Cardiac muscle cell (in vitro differentiated cells and primary cell): ENCODE data around the gene HYAL3. TPM values are rescaled to one million over a fixed set of nuclear protein-coding genes. Genes with fewer than 3 reads are reported as not detected.

ENCODE experiments used
- DNase-seq, 2 donors: peaks; one replicate each; pipeline versions ENCODE4 v3.0.0 to v3.0.0-alpha.2; 2010 to 2017; ENCODE audit warnings: low read depth in 1 of 2, low spot score in 1 of 2
- H3K27ac ChIP-seq: fragments of 200-600 bp; sonication (generic); 2 replicates; pipeline ENCODE4 v1.5.1; 2016
- H3K27me3 ChIP-seq: fragments of 200-600 bp; sonication (generic); 2 replicates; pipeline ENCODE4 v1.6.0; 2016; ENCODE audit warnings: control low read depth
- H3K36me3 ChIP-seq: fragments of 200-600 bp; sonication (generic); 2 replicates; pipeline ENCODE4 v1.5.1; 2016; ENCODE audit warnings: control low read depth
- H3K4me1 ChIP-seq: fragments of 200-600 bp; sonication (generic); 2 replicates; pipeline ENCODE4 v1.8.1; 2017; ENCODE audit warnings: low read depth, mild to moderate bottlenecking, mixed run types
- H3K4me3 ChIP-seq: fragments of 200-600 bp; sonication (generic); 2 replicates; pipeline ENCODE4 v1.5.1; 2016; ENCODE audit warnings: mild to moderate bottlenecking
- H3K9me3 ChIP-seq: fragments of 200-600 bp; sonication (generic); 2 replicates; pipeline ENCODE4 v1.5.1; 2017; ENCODE audit warnings: low read depth, mild to moderate bottlenecking, control low read depth
- CTCF ChIP-seq: IDR thresholded peaks from 2 replicates; pipeline ENCODE4 v1.5.1; 2012; ENCODE audit warnings: low read depth, mild to moderate bottlenecking, low read length
- polyA plus RNA-seq: library from polyadenylated mRNA; unstranded; fragments of >200 nt; fragmentation: Nextera tagmentation; extraction: Ambion mirVana; gene quantifications from 2 replicates; pipeline ENCODE4 v1.2.1, GENCODE V29; 2016
- total RNA-seq: library from RNA; depleted of rRNA; stranded (reverse); fragments of >200 nt; gene quantifications from 2 replicates; pipeline ENCODE4 v1.2.3, GENCODE V29; 2016

The HYAL3 gene
- total and polyA plus RNA-seq, 2 experiments from 2014 or later, result 3.6 to 6.2 TPM

- no peaks in the 10 kb centered on the region for H3K27me3 ChIP-seq
- peaks cover 17% of the 10 kb centered on the region for H3K36me3 ChIP-seq
- no peak for TF ChIP-seq CTCF
- H3K9me3 ChIP-seq, result no peaks in the 10 kb centered on the region
- peak within 1 kb of the TSS; percentile 65 for H3K4me3 ChIP-seq
- peak in 1 of 2 donors; percentile 58 for DNase-seq
- peaks cover 31% of the 10 kb centered on the region for H3K4me1 ChIP-seq
- peak within 1 kb of the TSS; percentile 100 for H3K27ac ChIP-seq
Observed at GRCh38 chr3:50322386-50323091, 23.3 kb upstream of the HYAL3 start, which contains the start of gene HYAL2. Gene HYAL2 (minus strand): TSS chr3:50322745. CDS start chr3:50320489, 2,256 bp downstream.

- Histone ChIP-seq H3K36me3 (peaks cover 21% of the 10 kb centered on the region), H3K9me3 (no peaks in the 10 kb centered on the region), H3K27me3 (no peaks in the 10 kb centered on the region), H3K27ac (peak overlapping the region; percentile 100), H3K4me3 (peak overlapping the region; percentile 65), H3K4me1 (peaks cover 26% of the 10 kb centered on the region)
- no peak for DNase-seq
- no peak for TF ChIP-seq CTCF
Observed at GRCh38 chr3:50322115-50322385, 22.8 kb upstream of the HYAL3 start.

- Histone ChIP-seq H3K9me3 (no peaks in the 10 kb centered on the region), H3K4me1 (peaks cover 24% of the 10 kb centered on the region), H3K36me3 (peaks cover 21% of the 10 kb centered on the region), H3K27ac (peak overlapping the region; percentile 100), H3K4me3 (peak overlapping the region; percentile 65), H3K27me3 (no peaks in the 10 kb centered on the region)
- DNase-seq, result peak; percentile 93 to 94
- TF ChIP-seq CTCF, result peak; percentile 47
Observed at GRCh38 chr3:50321336-50322114, 22.3 kb upstream of the HYAL3 start.

- H3K4me3 ChIP-seq, result peak overlapping the region; percentile 65
- H3K27me3 ChIP-seq, result no peaks in the 10 kb centered on the region
- H3K27ac ChIP-seq, result peak overlapping the region; percentile 100
- peaks cover 24% of the 10 kb centered on the region for H3K36me3 ChIP-seq
- H3K4me1 ChIP-seq, result peaks cover 24% of the 10 kb centered on the region
- peak; percentile 81 to 92 for DNase-seq
- TF ChIP-seq CTCF, result no peak
- no peaks in the 10 kb centered on the region for H3K9me3 ChIP-seq
Observed at GRCh38 chr3:50320853-50321335, 21.7 kb upstream of the HYAL3 start.

- H3K27ac ChIP-seq, result peak overlapping the region; percentile 100
- H3K9me3 ChIP-seq, result no peaks in the 10 kb centered on the region
- peaks cover 24% of the 10 kb centered on the region for H3K4me1 ChIP-seq
- H3K27me3 ChIP-seq, result no peaks in the 10 kb centered on the region
- peaks cover 24% of the 10 kb centered on the region for H3K36me3 ChIP-seq
- H3K4me3 ChIP-seq, result peak overlapping the region; percentile 65
- no peak for DNase-seq
- TF ChIP-seq CTCF, result no peak
Observed at GRCh38 chr3:50319894-50320625, 20.9 kb upstream of the HYAL3 start.
